Neutrophil (primary cell): ENCODE results near the gene TEAD1.

Experiments used
- H3K27ac ChIP-seq: fragments of 200-600 bp; sonication (generic); 2 replicates; pipeline ENCODE4 v1.5.1; 2016; ENCODE audit warnings: mild to moderate bottlenecking, moderate library complexity
- H3K27me3 ChIP-seq: fragments of 200-600 bp; sonication (generic); 2 replicates; pipeline ENCODE4 v1.6.0; 2016; ENCODE audit warnings: mild to moderate bottlenecking
- H3K36me3 ChIP-seq: fragments of 200-600 bp; sonication (generic); 2 replicates; pipeline ENCODE4 v1.5.1; 2017
- H3K4me1 ChIP-seq, 2 experiments: fragments of 200-600 bp in 1 of 2; sonication (generic) in 1 of 2; 1 replicate in 1 of 2; 2 replicates in 1 of 2; pipeline versions ENCODE4 v1.5.1 to v1.6.1; 2013 to 2016; ENCODE audit warnings: low read depth in 1 of 2, low read length in 1 of 2, mild to moderate bottlenecking in 1 of 2, moderate library complexity in 1 of 2; ENCODE audit not compliant: control insufficient read depth in 1 of 2, insufficient read depth in 1 of 2
- H3K4me3 ChIP-seq, 2 experiments: fragments of 200-600 bp in 1 of 2; sonication (generic) in 1 of 2; 1 replicate in 1 of 2; 2 replicates in 1 of 2; pipeline ENCODE4 v1.5.1; 2013 to 2016; ENCODE audit warnings: low read depth in 1 of 2, low read length in 1 of 2, mild to moderate bottlenecking in 1 of 2, moderate library complexity in 1 of 2
- H3K9me3 ChIP-seq: fragments of 200-600 bp; sonication (generic); 2 replicates; pipeline ENCODE4 v1.5.1; 2016
- CTCF ChIP-seq: fragments of 200-600 bp; sonication (generic); IDR thresholded peaks from 2 replicates; pipeline ENCODE4 v1.5.1; 2016; ENCODE audit warnings: antibody characterized with exemption

Gene TEAD1

GRCh38 chr11:12777208-12777874, 103.1 kb downstream of the TEAD1 start:
- Histone ChIP-seq H3K4me3 (no peak overlapping the region), H3K27me3 (no peaks in the 10 kb centered on the region), H3K36me3 (no peaks in the 10 kb centered on the region), H3K27ac (no peak overlapping the region), H3K9me3 (no peaks in the 10 kb centered on the region), H3K4me1 (no peaks in the 10 kb centered on the region)
- no peak for TF ChIP-seq CTCF

GRCh38 chr11:12778240-12778905, 104.2 kb downstream of the TEAD1 start:
- Histone ChIP-seq H3K4me3 (no peak overlapping the region), H3K9me3 (no peaks in the 10 kb centered on the region), H3K4me1 (no peaks in the 10 kb centered on the region), H3K36me3 (no peaks in the 10 kb centered on the region), H3K27ac (no peak overlapping the region), H3K27me3 (no peaks in the 10 kb centered on the region)
- no peak for TF ChIP-seq CTCF

GRCh38 chr11:12783765-12784164, 109.5 kb downstream of the TEAD1 start:
- H3K27me3 ChIP-seq, result no peaks in the 10 kb centered on the region
- no peaks in the 10 kb centered on the region for H3K4me1 ChIP-seq
- no peaks in the 10 kb centered on the region for H3K36me3 ChIP-seq
- no peak overlapping the region for H3K4me3 ChIP-seq
- H3K9me3 ChIP-seq, result no peaks in the 10 kb centered on the region
- TF ChIP-seq CTCF, result no peak
- no peak overlapping the region for H3K27ac ChIP-seq

- H3K36me3 ChIP-seq, result no peaks in the 10 kb centered on the region
- H3K4me3 ChIP-seq, result no peak overlapping the region
- no peaks in the 10 kb centered on the region for H3K9me3 ChIP-seq
- H3K27me3 ChIP-seq, result no peaks in the 10 kb centered on the region
- no peak overlapping the region for H3K27ac ChIP-seq
- no peaks in the 10 kb centered on the region for H3K4me1 ChIP-seq
- no peak for TF ChIP-seq CTCF
These were observed 110.2 kb downstream of the TEAD1 start for GRCh38 chr11:12784445-12784844.

GRCh38 chr11:12784987-12785386, 110.8 kb downstream of the TEAD1 start:
- Histone ChIP-seq H3K4me1 (no peaks in the 10 kb centered on the region), H3K36me3 (no peaks in the 10 kb centered on the region), H3K27ac (no peak overlapping the region), H3K9me3 (no peaks in the 10 kb centered on the region), H3K27me3 (no peaks in the 10 kb centered on the region), H3K4me3 (no peak overlapping the region)
- no peak for TF ChIP-seq CTCF
